OCI-LY1 (cell line): ENCODE data around the gene SPTSSA.

ENCODE experiments used
- EZH2 ChIP-seq: fragments of 200-600 bp; sonication (generic), shearing (Covaris generic); IDR thresholded peaks from 2 replicates; pipeline ENCODE4 v1.8.0; 2017; ENCODE audit warnings: borderline replicate concordance, mixed run types, mild to moderate bottlenecking, antibody characterized with exemption, low read length, moderate library complexity, mixed read lengths
- TF ChIP-seq, protein P1 (sequence below): fragments of 200-600 bp; sonication (generic), shearing (Covaris generic); IDR thresholded peaks from 2 replicates; pipeline ENCODE4 v1.5.1; 2017; ENCODE audit warnings: mild to moderate bottlenecking, antibody characterized with exemption, low read length, moderate library complexity, mixed read lengths

DNA sequence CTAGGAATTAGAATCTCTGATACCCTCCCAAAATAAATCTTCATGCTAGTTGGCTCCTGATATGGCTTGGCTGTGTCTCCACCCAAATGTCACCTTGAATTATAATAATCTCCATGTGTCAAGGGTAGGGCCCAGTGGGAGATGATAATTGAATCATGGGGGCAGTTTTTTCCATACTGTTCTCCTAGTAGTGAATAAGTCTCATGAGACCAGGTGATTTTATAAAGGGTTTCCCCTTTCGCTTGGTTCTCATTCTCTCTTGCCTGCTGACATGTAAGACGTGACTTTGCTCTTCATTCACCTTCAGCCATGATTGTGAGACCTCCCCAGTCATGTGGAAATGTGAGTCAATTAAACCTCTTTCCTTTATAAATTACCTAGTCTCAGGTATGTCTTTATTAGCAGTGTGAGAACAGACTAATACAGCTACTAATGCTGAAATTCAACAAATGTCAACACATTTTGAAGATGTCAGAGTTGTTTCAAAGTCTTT is 12.2 kb upstream of the SPTSSA start:
- no peak for TF ChIP-seq EZH2
- TF ChIP-seq, protein P1, sequence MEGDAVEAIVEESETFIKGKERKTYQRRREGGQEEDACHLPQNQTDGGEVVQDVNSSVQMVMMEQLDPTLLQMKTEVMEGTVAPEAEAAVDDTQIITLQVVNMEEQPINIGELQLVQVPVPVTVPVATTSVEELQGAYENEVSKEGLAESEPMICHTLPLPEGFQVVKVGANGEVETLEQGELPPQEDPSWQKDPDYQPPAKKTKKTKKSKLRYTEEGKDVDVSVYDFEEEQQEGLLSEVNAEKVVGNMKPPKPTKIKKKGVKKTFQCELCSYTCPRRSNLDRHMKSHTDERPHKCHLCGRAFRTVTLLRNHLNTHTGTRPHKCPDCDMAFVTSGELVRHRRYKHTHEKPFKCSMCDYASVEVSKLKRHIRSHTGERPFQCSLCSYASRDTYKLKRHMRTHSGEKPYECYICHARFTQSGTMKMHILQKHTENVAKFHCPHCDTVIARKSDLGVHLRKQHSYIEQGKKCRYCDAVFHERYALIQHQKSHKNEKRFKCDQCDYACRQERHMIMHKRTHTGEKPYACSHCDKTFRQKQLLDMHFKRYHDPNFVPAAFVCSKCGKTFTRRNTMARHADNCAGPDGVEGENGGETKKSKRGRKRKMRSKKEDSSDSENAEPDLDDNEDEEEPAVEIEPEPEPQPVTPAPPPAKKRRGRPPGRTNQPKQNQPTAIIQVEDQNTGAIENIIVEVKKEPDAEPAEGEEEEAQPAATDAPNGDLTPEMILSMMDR: no peak
